Jurkat, Clone E6-1 (cell line): ENCODE measurements around the gene ZBP1.

Source experiments
- DNase-seq: peaks from one replicate; pipeline ENCODE4 v3.0.0-alpha.2; 2011; ENCODE audit warnings: low read depth, low spot score
- H3K4me3 ChIP-seq: 2 replicates; pipeline ENCODE4 v1.5.1; 2011; ENCODE audit warnings: mild to moderate bottlenecking, low read length, control low read depth, moderate library complexity

The ZBP1 gene

DNA sequence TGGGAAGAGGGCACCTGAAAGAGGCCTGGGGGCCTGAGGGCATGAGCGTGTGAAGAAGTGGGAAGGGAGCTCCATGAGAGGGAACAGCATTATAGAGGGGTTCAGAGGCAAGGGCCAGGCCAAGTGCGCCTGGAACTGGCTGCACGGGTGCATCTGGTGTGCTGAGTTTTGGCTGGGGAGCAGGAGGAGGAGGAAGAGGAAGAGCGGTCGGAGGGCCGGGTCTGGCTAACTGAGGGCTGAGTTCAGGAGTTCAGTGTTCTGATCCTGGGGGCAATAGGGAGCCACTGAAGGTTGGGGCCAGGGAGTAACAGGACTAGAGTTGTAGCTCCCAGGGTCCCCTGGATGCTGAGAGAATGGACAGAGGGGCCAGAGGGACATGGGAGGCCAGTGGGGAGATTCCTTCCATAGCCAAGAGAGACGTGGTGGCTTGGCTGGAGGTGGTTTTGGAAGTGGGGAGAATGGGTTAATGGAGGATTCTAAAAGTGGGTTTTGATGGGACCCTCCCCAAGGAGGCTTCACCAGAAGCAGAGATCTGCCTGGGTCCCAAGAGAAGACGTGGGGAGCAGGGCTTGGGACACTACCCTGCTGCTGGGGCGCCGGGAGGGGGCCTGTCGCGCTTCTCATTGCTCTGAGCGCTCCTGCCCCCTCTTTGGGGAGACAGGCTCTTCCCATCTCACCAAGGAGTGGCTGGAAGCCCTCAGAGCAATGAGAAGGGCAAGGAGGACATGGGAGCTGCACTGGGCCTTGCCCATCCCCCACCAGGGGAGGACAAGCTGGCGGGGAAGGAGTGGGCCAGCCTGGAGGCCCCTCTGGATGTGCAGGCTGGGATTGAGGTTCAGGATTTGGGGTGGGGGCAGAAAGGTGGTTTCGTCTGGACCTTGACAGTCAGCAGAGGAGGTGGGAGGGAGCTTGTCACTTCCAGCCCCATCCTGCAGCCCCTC lies 28.7 kb downstream of the ZBP1 start:
- no peak for DNase-seq
- H3K4me3 ChIP-seq = no peak overlapping the region

DNA sequence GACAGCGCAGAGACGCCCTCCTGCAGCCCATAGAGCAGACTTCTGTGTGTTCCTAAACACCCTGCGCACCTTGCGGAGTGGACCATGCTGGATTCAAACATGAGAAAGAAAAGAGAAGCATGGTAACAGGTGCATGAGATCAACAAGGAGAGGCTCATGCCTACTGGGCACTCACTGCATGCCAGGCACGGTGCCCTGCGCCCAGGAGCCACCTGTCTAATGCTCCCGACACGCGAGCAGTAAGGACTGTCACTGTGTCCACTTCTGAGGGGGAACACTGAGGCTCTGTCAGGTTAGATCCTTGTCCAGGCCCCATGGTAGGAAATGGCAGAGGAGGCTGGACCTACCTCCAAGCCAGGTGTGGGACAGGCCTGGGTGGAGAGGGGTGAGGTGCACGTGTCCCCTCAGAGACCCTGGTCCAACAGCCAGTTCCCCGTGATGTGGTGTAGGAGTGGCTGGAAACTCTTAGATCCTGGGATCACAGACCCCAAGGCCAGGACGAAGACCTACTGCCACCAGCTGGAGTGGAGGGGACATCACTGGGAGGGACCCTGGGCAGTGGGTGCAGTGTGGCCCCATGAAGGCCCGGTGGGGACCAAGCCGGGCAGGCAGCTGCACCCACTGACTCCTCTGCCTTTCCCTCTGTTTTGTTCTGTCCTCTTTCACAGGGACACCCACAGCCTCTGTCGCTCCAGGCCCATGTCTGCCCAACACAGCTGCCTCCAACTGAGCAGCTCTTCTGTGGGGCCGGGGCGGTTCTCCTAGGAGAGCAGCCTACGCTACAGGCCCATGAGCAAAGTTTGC lies 29.5 kb downstream of the ZBP1 start:
- no peak overlapping the region for H3K4me3 ChIP-seq
- no peak for DNase-seq

DNA sequence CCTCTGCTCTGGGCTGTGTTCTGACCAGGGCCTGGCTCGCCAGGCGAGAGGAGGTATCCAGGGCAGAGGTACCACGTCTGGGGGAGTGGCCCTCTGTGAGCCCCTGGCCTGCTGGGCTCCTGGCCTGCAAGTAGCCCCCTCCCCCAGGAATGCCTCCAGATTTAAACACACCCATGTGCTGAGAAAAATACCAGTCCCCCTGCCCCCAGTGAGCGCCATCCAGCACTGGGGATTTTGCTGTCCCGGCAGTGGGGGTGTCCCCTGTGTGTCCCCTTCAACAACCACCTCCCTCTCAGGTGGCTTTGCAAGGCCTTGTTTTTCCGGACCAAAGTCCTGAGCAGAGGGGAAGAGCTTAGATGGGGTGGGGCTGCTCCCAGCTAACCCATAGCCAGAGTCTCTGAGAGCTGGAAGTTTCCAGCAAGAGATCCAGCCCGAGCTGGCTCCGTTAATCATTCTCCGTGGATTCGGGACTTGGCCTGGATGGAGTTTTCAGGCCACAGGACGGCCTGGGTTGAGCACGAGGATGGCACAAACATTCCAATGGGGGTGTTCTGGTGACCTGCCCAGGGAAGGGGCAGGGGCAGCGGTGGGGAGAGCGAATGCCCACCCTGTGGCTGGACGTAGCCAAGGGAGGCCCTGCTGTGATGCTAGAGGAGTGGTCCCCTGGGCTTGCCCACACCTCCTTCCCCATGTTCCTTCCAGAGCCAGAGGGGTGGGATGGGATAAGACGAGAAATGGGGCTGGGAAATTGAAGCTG lies 30.3 kb downstream of the ZBP1 start:
- DNase-seq = no peak
- no peak overlapping the region for H3K4me3 ChIP-seq

DNA sequence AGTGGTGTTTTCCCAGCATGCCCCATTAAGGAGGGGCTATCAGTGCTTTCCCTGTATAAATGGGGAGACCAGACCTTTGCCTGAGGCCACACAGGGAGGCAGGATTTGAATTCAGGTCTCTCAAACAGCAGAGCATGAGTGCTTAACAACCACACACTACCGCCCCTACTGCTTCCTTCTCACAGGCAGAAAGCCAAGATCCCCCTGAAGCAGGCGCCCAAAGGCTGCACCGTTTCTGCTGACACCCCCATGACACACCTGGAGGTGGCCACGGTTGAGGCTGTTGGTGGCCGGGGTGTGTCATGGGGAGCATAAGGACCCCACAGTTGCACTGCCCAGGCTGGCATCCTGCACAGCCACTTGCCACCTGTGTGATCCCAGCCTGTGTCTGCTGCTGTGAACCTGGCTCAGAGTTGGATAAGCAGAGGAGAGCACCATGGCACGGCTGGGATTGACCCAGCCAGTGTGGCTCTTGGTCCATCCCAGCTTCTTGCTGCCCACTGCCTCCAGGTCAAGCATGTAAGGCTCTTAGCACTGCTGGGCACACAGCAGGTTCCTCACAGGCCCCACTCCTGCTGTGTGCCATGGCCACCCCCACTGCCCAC lies 31.0 kb downstream of the ZBP1 start:
- no peak overlapping the region for H3K4me3 ChIP-seq
- no peak for DNase-seq

DNA sequence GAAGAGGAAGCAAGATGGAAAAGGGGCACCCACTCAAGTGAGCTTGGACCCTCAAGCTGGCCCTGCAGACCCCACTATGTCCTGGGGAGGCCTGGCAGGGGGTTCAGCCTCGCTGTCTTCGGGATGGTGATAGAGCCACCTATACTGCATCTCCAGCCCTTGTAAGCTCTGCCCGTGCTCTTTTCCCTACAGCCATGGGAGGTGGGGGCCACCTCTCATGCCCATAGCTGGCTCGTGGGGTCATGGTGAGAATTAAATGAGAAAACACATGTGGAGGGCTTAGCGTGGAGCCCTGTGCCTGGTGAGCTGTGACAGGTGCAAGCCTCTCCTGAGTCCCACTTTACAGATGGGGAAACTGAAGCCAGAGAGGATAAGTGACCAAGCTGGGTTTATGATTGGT lies 31.6 kb downstream of the ZBP1 start:
- H3K4me3 ChIP-seq = no peak overlapping the region
- no peak for DNase-seq

DNA sequence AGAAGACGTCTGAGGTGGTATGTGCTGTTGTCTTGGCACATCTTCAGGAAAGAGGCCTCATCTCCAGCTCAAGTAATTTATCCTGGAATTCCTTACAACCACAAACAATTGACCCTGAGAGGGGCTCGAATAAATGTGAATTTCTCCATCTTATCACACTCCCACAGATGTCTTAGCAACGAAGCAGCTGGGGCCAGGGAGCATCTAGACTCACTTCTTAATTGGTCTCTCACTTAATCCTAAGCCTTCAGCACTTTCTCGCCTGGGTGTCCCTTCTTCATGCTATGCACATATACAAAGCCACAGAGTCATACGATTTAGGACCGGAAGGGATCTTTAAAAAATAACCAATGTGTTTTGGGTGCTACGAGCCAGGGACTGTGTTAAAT lies 32.2 kb downstream of the ZBP1 start:
- no peak for DNase-seq
- H3K4me3 ChIP-seq = no peak overlapping the region

DNA sequence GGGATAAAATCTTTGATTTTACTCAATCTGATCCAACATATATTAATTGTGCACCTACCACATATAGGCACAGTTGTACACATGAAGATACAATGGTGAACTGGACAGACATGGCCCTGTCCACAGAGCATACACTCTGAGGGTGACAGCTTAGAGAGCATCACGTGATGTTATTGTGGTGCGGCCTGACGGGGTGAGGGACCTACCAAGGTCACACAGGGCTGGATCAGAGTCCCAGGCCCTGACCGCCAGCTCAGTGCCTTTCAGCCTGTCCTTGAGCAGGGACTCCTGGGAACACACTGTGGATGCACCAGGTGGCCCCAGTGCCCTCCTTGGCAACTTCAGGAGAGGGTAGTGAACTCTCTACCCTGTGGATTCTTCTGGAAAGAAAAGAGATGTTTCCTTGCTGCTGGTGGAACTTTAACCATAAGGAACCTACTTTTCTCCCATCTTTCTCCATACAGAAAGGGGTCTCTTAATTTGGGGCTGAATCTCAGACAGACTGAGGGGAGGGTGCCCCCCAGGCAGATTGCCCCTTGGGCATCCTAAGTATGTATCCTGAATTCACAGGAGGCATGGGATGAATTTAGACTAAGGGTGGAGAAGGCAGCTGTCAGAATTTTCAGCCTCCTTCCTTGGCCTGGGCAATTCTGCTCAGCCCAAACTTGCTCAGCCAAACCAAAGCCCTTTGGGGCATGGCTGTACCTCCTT lies 32.8 kb downstream of the ZBP1 start:
- DNase-seq = no peak
- H3K4me3 ChIP-seq = no peak overlapping the region

DNA sequence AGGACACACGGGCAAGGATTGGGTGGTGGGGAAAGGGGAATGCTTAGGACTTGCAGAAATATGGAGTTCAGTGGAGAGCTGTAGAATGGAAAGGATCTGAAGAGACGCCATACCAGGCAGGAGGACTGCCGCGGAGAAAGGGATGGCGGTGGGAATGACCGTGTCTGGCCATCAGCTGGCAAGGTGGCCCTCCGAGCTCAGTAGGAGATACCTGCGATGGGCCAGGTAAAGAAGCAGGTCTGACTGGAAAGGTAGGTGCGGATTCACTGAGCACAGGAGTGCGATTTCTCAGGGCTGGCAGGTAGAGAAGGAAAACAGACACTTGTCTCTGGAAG lies 33.3 kb downstream of the ZBP1 start:
- H3K4me3 ChIP-seq = no peak overlapping the region
- DNase-seq = no peak

DNA sequence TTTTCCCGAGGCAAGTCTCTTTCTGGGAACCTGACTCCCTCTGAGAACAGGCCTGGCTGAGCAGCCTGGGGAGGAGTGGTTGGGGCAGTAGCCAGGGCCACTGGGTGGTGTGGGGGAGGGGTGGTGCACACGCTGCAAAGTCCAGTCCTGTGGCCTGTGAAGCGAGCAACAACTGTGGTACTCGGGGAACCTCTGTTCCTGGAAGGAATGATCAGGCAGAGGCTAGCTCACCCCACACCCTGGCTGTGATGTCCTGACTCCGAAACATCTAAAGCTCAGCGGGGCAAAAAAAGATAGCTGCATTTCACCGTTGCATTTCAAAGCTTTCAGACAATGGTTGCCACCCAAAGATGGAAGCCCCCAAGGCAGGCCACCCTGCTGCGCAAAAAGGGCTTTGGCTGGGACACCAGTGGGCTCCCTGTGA lies 33.8 kb downstream of the ZBP1 start:
- no peak overlapping the region for H3K4me3 ChIP-seq
- no peak for DNase-seq

DNA sequence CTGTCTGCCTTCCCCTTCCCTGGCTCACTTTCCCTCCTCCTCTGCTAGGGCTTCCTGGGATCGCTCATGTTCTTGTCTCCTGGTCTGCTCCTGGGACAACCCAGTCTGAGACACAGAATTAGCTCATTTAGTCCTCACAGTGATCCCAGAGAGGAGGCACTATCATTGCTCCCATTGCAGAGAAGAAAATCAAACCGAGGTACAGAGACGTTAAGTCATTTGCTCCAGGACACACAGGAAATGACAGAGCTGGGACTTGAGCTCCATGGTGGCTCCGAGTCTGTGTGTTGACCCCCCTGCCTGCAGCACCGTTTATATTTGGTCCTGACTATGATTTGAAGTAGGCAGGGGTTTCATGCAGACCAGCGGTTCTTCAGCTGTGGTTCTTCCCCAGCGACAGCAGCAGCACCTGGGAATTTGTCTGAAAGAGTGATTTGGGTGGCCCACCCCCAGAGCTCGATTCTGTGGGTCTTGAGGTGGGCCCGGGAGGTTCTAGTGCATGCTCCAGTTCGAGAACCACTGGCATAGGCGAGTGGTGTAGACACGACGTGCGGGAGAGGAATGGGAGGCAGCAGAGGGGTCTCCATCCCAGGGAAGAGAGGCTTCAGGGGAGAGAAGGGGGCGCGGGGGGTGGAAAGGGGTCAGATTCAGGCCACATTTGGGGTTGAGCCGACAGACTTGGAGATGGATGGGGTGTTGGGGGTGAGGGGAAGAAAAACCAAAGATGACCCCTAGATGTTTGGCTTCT lies 34.6 kb downstream of the ZBP1 start:
- DNase-seq = no peak

DNA sequence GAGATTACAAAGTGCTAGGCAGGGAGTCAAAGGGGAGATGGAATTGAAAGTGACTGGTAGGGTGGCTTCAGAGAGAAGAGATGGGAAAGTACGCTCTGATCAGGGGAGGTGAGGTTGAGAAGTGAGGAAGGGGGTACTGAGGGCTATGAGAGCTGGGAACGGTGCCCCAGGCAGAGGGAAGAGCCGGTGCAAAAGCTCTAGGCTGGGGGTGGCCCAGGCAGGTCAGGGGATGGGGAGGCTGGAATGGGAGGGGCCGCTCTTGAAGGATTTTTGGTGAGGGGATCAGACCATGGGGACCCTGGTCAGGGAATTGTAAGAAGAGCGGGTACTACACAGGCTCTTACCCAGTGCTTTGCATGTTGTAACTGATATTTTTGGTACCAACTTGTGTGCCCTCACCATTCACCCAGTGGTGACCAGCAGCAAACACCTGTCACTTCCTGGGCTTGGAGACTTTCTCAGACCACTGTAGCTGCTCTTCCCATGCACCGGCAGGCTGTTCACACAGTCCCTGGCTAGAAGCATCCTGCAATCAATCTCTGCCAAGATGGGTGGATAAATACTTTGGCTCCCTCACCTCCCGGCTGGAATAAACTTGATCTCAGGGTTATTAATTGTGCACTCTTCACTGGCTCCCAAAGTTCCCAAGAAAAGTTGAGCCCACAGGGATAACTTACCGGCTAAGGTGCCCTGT lies 35.3 kb downstream of the ZBP1 start:
- H3K4me3 ChIP-seq = no peak overlapping the region
- DNase-seq = no peak

More for the DNA sequence above, 34.6 kb downstream of the ZBP1 start:
- H3K4me3 ChIP-seq = no peak overlapping the region

DNA sequence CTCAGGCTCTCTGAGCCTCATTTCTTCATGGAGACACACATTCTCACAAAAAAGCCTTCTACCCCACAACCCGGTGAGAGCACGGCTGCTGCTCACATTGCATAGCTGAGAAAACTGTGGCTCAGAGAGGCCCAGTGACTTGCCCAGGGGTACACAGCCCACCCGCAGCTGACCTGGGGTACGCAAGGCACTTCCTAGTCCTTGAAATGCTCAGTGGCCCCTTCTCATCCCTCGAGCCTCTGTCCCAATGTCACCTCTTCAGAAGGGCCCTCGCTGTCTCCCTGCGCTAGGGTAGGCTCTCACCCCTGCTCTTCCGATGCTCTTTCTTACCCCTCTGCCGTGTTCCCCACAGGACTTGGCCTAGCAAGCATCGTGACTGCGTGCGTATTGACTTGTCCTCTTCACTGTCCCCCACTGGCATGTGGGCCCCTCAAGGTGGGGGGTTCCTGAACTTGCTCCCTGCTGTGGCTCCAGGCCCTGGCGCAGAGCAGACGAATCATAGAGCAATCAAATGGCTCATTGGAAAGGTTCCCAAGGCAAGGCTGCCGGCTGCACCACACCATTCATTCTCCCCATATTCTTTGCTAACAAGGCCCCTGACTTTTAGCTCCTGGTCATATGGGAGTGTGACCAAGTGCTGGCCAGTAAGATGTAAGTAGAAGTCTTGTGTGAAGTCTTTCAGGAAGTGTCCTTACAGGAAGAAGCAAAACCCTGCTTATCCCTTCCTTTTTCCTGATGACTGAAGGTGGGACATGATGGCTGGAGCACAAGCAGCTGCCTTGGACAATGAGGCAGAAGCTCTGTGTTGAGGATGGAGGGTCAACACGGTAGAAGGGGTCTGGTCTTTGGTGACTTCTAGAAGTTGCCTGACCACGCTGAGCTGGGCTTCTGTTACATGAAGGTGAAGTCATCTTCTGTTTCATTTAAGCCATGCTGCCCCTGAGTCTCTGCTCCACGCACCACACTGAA lies 36.7 kb downstream of the ZBP1 start:
- no peak for DNase-seq
- H3K4me3 ChIP-seq = no peak overlapping the region

DNA sequence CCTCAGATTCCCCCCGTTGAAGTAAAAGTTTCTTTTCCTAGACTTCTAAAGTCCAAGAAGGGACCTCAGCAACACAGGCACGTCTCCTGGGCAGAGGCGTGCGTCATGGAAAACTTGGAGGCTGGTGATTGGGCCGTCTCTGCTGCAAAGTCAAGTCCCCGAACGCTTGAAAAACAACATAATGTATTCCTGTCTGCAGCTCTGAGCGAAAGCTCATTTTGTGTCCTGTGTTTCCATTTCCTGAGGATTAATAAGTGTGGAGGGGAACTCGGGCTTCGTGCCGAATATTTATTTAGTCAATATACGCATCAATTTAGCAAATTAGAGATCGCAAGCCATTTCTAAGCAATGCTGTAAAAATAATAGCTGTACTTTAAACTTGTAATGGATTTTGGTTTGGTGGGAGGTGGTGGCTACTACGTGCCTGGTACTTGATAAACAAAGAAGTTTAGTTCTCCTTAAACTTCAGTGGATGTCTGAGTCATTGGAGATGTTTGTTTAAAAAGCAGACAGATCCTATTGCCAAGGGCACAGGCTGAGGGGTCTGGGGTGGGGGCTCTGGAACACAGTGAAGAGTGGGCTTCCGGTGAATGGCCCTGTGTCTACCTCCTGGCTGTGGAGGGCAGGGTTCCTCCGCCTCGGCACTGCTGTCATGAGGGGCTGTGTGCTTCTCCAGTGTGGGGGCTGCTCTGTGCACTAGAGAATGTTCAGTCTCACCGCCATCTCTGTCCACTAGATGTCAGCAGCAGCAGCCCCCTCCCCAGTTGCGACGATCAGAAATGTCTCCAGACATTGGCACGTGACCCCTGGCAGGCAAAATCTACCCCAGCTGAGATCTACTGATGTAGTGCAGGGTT lies 37.6 kb downstream of the ZBP1 start:
- H3K4me3 ChIP-seq = no peak overlapping the region
- DNase-seq = no peak

DNA sequence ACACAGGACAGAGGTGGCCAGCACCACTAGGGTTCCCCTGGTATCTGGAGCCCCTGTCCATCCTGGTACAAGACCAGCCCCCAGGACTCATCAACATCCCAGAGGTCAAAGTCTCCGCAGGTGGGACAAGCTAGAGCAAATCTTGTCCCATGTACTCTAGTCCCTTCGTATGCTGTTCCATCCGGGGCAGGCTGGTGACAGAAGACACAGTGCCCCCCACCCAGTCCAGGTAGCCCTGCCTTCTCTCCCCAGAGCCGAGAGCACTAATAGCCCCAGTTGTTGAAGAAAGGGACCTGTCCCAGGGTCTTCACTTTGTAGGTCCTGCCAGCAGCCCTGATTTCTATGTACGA lies 38.2 kb downstream of the ZBP1 start:
- DNase-seq = no peak
- no peak overlapping the region for H3K4me3 ChIP-seq

DNA sequence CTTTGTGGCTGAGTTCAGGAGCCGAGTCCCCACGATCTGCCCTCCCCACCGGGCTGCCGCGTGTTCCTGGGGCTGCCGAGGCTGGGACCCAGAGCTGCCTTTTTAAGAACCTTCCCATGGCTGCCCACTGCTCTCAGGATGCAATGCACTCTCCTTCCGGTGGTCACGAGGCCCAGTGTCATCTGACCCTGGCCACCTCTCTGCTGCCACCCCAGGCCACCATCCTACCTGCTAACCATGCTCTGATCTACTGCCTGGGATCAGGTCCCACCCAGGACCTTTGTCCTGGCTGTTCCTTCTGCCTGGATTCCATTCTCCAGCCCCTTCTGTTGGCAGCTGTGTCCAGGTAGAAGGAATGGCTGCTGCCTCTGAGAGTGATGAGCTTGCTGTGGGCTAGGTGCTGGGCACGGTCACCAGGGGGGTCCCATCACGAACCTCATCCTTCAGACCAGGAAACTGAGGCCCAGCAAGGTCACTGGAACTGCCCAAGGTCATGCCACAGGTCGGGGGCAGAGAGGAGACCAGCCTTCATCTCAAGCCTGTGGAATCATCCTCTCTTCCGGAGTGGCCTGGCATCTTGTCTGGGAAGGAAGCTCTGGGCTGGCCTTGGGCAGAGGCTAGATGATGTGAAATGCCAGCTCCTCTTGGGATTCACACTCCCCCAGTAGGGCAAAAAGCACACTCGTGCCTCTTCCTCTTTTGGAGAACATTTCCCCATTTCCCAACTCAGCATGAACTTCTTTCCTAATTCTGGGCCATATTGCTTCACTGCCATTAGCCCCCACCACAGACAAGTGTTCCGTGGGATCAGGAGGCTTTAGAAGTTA lies 38.8 kb downstream of the ZBP1 start:
- H3K4me3 ChIP-seq = no peak overlapping the region
- DNase-seq = no peak
